GM21576 (cell line): Measurements from ENCODE around the gene SH2D3A.
"Not testable (repeated sequence)": the region's sequence is repeated elsewhere in the genome, so short reads cannot be mapped to it uniquely, and the experiment has no call there.

Experiments
- ATAC-seq: cut with Tn5 transposase; IDR thresholded peaks from one replicate; pipeline ENCODE4 v1.9.1; 2021; ENCODE audit warnings: mild to moderate bottlenecking, moderate library complexity; ENCODE audit not compliant: unreplicated experiment

Gene SH2D3A

DNA sequence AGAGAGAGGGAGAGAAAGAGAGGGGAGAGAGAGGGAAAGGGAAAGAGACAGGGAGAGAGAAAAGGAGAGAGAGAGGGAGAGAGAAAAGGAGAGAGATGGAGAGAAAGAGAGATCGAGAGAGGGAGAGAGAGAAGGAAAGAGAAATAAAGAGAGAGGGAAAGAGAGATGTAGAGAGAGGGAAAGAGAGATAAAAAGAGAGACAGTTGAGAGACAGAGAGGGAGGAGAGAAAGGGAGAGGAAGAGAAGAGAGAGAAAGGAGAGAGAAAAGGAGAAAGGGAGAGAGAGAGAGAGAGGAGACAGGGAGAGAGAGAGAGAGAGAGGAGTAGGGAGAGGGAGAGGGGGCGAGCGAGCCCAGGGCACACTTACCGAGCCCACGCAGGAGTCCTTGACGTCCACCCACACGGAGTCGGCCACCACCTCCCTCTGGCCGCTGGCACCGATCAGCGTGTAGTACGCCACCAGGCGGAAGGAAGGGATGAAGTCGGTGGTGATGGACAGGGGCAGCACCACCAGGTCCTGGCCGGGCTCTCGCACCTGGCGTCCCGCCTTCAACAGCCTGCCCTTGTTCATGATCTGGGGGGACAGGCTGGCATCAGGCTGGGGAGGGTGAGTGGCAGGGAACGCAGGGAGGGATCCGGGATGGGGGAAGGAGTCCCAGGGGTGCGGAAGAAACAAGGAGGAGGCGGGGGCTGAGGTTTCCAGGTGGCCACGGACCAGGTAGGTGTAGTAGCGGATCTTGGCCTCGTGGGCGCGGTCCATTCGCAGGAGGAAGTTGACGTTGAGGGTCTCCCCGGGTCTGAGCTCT is 56.8 kb downstream of the SH2D3A start:
- no peak for ATAC-seq

GRCh38 chr19:6709549-6709948 is 57.7 kb downstream of the SH2D3A start:
- ATAC-seq: no peak

GRCh38 chr19:6708913-6709312 is 58.3 kb downstream of the SH2D3A start:
- ATAC-seq: not testable (repeated sequence)

GRCh38 chr19:6708346-6708745 is 58.9 kb downstream of the SH2D3A start:
- no peak for ATAC-seq

DNA sequence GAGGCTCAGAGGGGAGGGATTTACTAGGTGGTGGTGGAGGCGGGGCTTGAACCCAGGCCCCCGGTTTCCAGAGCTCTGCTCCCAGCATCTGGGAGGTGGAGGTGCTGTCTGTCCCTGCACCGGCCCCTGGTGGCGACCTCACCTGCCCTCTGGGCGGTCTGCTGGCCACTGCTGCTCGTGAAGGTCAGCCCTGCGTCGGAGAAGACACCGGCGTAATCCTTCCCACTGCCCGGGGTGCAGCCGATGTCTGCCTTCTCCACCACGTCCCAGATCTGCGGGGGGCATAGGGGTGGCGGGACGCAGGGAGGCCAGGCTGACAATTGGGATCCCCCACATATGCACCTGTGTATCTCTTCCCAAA is 59.6 kb downstream of the SH2D3A start:
- ATAC-seq: no peak

DNA sequence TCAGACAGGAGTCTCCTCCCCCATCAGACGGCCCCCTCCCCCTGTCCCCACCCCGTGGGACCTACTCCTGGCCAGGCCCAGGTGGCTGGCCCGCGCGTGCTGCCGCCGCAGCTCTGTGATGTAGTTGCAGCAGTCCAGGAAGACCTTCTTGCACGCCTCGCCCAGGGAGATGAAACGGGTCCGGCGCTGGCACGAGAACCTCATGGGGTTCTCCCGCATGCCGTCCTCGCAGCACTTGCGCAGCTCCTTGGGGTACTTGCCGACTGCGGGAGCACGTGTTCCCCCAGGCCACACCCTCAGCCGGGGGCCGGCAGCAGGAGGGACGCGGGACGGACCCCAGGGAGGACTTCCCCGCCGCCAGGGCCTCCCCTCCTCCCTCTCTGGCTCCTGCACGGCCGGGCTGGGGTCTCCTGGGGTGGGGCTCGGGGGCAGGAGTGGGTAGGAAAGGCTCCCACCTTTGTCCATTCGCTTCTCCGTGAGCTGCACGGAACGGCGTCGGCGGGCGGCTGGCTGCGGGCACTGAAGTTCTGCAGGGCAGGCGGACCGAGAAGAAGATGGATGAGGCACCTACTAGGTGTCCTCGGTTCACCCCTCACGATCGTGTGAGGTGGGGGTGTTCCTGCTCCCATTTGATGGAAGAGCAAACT is 60.1 kb downstream of the SH2D3A start:
- no peak for ATAC-seq

GRCh38 chr19:6706633-6706958 is 60.6 kb downstream of the SH2D3A start:
- no peak for ATAC-seq

GRCh38 chr19:6705931-6706632 is 61.2 kb downstream of the SH2D3A start:
- ATAC-seq: no peak
